Measurements from ENCODE around the gene SF3A1. TPM values are rescaled to one million over a fixed set of nuclear protein-coding genes. Genes with fewer than 3 reads are reported as not detected.

The SF3A1 gene
- total and polyA plus RNA-seq, 2 of the 13 experiments (the other 11 are each of a cell fraction or from before 2014, with no cell fraction given): 10.0 to 22.0 TPM

- TF ChIP-seq RERE (CRISPR knock-in tag; IDR thresholded peaks at IDR 0.05; ENCODE audit: low read depth) (no peak), SIN3B (IDR thresholded peaks at IDR 0.05; ENCODE audit: low read length) (no peak), ETV5 (CRISPR knock-in tag; IDR thresholded peaks at IDR 0.05; ENCODE audit: borderline replicate concordance) (peak; percentile 71), BRF2 (CRISPR knock-in tag; IDR thresholded peaks at IDR 0.05) (no peak), TRIM22 (IDR thresholded peaks at IDR 0.05) (no peak), ZNF558 (CRISPR knock-in tag; IDR thresholded peaks at IDR 0.05; ENCODE audit: borderline replicate concordance) (no peak; the same call in 1 of the 2 replicates), MAFG (CRISPR knock-in tag; IDR thresholded peaks at IDR 0.05) (no peak)
- TF ChIP-seq, protein P1, sequence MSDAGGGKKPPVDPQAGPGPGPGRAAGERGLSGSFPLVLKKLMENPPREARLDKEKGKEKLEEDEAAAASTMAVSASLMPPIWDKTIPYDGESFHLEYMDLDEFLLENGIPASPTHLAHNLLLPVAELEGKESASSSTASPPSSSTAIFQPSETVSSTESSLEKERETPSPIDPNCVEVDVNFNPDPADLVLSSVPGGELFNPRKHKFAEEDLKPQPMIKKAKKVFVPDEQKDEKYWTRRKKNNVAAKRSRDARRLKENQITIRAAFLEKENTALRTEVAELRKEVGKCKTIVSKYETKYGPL (CRISPR knock-in tag; IDR thresholded peaks at IDR 0.05): peak; percentile 70; the same call in 1 of the 2 replicates
- TF ChIP-seq, protein P2, sequence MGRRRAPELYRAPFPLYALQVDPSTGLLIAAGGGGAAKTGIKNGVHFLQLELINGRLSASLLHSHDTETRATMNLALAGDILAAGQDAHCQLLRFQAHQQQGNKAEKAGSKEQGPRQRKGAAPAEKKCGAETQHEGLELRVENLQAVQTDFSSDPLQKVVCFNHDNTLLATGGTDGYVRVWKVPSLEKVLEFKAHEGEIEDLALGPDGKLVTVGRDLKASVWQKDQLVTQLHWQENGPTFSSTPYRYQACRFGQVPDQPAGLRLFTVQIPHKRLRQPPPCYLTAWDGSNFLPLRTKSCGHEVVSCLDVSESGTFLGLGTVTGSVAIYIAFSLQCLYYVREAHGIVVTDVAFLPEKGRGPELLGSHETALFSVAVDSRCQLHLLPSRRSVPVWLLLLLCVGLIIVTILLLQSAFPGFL (CRISPR knock-in tag; IDR thresholded peaks at IDR 0.05): no peak
- TF ChIP-seq, protein P3, sequence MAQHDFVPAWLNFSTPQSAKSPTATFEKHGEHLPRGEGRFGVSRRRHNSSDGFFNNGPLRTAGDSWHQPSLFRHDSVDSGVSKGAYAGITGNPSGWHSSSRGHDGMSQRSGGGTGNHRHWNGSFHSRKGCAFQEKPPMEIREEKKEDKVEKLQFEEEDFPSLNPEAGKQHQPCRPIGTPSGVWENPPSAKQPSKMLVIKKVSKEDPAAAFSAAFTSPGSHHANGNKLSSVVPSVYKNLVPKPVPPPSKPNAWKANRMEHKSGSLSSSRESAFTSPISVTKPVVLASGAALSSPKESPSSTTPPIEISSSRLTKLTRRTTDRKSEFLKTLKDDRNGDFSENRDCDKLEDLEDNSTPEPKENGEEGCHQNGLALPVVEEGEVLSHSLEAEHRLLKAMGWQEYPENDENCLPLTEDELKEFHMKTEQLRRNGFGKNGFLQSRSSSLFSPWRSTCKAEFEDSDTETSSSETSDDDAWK (CRISPR knock-in tag; IDR thresholded peaks at IDR 0.05): no peak
- TF ChIP-seq, protein P4, sequence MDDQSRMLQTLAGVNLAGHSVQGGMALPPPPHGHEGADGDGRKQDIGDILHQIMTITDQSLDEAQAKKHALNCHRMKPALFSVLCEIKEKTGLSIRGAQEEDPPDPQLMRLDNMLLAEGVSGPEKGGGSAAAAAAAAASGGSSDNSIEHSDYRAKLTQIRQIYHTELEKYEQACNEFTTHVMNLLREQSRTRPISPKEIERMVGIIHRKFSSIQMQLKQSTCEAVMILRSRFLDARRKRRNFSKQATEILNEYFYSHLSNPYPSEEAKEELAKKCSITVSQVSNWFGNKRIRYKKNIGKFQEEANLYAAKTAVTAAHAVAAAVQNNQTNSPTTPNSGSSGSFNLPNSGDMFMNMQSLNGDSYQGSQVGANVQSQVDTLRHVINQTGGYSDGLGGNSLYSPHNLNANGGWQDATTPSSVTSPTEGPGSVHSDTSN (CRISPR knock-in tag; IDR thresholded peaks at IDR 0.05; ENCODE audit: borderline replicate concordance): 0 out of 2 replicates have a peak, but pooled peaks have one; percentile 12
Observed at GRCh38 chr22:30356449-30357235, at the start of gene SF3A1, which contains the start of gene CCDC157 (continued).
